VCaP (cell line): ENCODE data around the gene CDC42SE2.
A peak's percentile ranks its signal among the peaks of the same experiment; 100 is the strongest.
"Not testable (repeated sequence)": the region's sequence is repeated elsewhere in the genome, so short reads cannot be mapped to it uniquely, and the experiment has no call there.

Experiments
- H3K27ac ChIP-seq: fragments of 450-650 bp; 2 replicates; pipeline ENCODE4 v1.5.1; 2017
- TF ChIP-seq, protein P1 (sequence below): fragments of 450-650 bp; conservative IDR thresholded peaks from 2 replicates; pipeline ENCODE4 v1.5.1; 2017; ENCODE audit warnings: mild to moderate bottlenecking, moderate library complexity

The CDC42SE2 gene

DNA sequence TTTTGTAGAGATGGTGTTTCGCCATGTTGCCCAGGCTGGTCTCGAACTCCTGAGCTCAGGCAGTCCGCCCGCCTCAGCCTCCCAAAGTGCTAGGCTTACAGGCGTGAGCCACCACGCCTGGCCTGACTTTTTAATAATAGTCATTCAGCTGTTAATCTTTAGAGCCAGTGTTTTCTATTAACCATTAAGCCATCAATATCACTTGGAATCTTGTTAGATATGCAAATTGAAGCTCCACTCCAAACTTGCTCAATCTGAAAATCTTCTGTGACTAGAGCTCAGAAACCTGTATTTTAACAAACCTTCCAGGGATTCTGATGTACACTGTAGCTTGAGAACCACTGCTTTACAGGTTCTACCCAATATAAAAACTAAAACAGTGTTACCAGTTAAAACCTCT is 113.5 kb downstream of the CDC42SE2 start:
- H3K27ac ChIP-seq = no peak overlapping the region
- TF ChIP-seq, protein P1, sequence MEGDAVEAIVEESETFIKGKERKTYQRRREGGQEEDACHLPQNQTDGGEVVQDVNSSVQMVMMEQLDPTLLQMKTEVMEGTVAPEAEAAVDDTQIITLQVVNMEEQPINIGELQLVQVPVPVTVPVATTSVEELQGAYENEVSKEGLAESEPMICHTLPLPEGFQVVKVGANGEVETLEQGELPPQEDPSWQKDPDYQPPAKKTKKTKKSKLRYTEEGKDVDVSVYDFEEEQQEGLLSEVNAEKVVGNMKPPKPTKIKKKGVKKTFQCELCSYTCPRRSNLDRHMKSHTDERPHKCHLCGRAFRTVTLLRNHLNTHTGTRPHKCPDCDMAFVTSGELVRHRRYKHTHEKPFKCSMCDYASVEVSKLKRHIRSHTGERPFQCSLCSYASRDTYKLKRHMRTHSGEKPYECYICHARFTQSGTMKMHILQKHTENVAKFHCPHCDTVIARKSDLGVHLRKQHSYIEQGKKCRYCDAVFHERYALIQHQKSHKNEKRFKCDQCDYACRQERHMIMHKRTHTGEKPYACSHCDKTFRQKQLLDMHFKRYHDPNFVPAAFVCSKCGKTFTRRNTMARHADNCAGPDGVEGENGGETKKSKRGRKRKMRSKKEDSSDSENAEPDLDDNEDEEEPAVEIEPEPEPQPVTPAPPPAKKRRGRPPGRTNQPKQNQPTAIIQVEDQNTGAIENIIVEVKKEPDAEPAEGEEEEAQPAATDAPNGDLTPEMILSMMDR = no peak

DNA sequence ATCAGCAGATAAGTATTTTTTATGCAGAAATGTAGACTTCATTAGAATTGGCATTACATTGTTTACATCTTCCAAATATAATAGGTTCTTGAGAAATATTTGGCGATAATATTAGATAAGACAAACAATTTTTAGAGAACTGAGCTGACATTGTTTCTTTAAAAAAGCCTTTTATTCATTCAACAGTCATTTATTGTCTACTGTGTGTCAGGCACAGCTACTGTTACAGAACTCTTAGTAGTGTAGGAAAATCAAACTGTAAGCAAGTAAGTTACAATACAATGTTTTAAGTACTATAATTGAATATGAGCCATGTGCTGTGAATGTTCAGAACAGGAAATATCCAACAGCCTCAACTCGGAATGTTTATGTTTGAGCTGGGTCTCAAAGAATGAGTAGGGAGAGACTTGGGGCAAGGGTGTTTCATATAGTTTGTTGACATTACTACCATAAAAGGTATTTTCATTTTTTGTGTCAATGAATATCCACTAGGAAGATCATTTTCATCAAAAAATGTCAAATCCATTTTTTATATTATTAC is 114.0 kb downstream of the CDC42SE2 start:
- no peak overlapping the region for H3K27ac ChIP-seq
- TF ChIP-seq, protein P1 = no peak

DNA sequence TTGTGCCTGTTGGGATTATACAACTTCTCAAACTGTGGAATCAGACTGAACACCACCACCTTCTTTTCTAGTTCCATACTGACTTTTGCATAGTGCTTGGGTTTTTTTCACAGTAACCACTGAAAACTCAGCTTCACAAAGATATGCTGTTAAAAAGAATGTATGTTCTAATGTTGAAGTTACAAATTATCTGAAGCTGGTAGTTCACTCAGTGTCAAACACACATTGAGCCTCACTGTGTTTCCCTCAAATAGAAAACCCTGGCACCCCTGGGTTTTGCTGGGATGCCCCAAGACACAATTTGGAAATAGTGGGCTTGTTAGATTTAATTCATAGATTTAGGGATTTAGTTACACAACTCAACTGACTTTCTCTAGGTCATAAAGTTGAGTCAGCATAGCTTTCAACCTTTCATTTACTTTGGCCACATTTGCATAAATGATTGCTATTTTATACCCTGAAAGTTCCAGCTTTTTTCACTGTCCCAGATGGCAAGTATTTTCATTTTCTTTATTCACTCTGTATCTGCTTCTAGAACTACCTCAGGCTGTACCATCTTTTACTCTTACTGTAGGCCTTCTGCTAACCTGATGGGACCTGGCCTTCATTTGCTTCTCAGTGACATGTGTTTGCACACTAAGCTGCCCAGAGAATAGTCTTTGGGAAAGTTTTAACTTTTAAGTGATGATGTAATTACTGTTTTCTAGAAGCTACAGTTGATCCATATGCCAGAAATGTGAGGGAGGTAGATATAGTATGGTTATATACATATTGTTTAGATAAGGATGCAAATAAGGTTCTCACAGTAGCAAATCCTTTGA is 115.1 kb downstream of the CDC42SE2 start:
- TF ChIP-seq, protein P1 = no peak
- no peak overlapping the region for H3K27ac ChIP-seq

DNA sequence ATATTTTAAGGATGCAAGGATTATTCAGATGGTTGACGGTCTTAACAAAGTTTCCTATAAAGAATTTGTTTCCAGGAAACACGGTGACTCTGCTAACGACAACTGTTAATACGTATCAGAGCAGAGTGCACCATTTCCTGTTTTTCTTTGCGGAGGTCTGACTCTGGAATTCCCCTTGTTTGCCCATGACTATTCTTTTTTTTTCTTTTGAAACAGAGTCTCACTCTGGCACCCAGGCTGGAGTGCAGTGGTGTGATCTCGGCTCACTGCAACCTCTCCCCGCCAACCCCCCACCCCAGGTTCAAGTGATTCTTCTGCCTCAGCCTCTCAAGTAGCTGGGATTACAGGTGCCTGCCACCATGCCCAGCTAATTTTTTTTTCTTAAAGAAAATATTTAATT is 115.9 kb downstream of the CDC42SE2 start:
- TF ChIP-seq, protein P1 = no peak
- no peak overlapping the region for H3K27ac ChIP-seq

DNA sequence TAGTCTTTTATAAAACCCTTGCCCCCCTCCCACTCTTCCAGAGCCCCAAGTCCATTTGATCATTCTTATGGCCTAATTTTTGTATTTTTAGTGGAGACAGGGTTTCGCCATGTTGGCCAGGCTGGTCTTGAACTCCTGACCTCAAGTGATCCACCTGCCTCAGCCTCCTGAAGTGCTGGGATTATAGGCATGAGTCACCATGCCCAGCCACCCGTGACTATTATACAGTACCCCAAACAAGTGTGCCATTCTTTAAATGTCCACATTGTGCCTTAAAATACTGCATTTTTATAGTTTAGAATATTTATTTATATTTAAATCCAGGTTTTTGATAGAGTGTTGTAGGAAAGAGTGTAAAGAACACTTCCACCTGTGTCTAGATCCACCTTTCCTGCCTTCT is 116.4 kb downstream of the CDC42SE2 start:
- H3K27ac ChIP-seq = not testable (repeated sequence)

DNA sequence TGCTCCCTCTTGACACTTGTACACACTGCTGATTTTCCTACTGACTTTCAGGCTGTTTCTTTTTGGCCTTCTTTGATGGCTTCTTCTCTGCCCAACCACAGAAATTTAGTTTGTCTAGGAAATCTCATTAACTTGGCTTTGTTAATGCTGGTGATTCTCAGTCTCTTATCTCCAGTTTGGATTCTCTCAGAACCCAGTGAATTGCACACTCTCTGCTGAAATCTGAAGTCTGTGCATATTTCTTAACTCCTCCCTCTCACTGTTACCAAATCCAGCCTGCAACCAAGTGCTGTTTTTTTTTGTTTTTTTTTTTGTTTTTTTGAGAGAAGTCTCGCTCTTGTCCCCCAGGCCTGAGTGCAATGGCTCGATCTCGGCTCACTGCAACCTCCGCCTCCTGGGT is 117.2 kb downstream of the CDC42SE2 start:
- H3K27ac ChIP-seq = peak overlapping the region; percentile 10; the same call in 1 of the 2 replicates
- TF ChIP-seq, protein P1 = no peak

DNA sequence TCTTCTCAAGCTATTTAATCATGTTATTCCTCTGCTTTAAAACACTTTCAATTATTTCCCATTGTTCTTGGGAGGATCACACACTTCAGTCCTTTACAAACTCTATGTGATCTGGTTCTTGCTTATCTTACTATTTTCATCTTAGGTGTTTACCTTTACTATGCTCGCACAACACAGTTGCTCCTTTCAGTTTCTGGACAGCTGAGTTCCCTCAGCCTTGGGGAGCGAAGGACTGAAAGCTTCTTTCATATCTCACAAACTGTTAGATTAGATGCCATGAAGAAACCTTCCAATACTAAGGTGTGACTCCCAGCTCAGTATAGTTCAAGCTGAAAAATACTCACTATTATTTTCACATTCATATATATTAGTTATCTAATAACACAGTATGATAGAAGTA is 117.9 kb downstream of the CDC42SE2 start:
- TF ChIP-seq, protein P1 = no peak
- 0 out of 2 replicates have a peak overlapping the region, but pooled peaks have one; percentile 10 for H3K27ac ChIP-seq
